ENCODE measurements around the gene GABRB1. TPM values are rescaled to one million over a fixed set of nuclear protein-coding genes. Genes with fewer than 3 reads are reported as not detected.

GABRB1 gene
- total and polyA plus RNA-seq, 2 experiments from 2014 or later, result not detected

GRCh38 chr4:47002580-47002979 is 28.8 kb upstream of the GABRB1 start:
- Histone ChIP-seq H3K4me3 (no peak overlapping the region), H3K79me2 (ENCODE audit: insufficient read depth) (no peaks in the 10 kb centered on the region), H3K9ac (no peak overlapping the region), H3K27ac (no peak overlapping the region), H3K27me3 (replicated peaks; ENCODE audit: insufficient read depth) (no peaks in the 10 kb centered on the region), H3K4me2 (ENCODE audit: unreplicated experiment) (no peak overlapping the region), H3K4me1 (ENCODE audit: insufficient read depth) (no peaks in the 10 kb centered on the region), H3K9me3 (ENCODE audit: low read depth) (no peaks in the 10 kb centered on the region), H3K9me2 (ENCODE audit: insufficient read depth) (no peaks in the 10 kb centered on the region), H4K20me1 (ENCODE audit: insufficient read depth) (no peaks in the 10 kb centered on the region), H3K36me3 (ENCODE audit: low read depth) (no peaks in the 10 kb centered on the region), H2AFZ (no peak overlapping the region), H3F3A (ENCODE audit: insufficient read depth) (no peaks in the 10 kb centered on the region)
- peak; percentile 22 for DNase-seq
- TF ChIP-seq EZH2phosphoT487 (IDR thresholded peaks at IDR 0.05; ENCODE audit: insufficient read depth, low read depth) (no peak), EZH2 (IDR thresholded peaks at IDR 0.05; ENCODE audit: insufficient read depth, poor library complexity, severe bottlenecking) (no peak)
- in situ Hi-C loops (cut with MboI), result no loop called here
- WGBS, 2 experiments (ENCODE audit: low coverage in 1 of 2, low lambda C conversion rate in 2 of 2, missing lambda C conversion rate in 2 of 2), result 9 to 24% methylated on average over 1 of the region's 1 CpG

DNA sequence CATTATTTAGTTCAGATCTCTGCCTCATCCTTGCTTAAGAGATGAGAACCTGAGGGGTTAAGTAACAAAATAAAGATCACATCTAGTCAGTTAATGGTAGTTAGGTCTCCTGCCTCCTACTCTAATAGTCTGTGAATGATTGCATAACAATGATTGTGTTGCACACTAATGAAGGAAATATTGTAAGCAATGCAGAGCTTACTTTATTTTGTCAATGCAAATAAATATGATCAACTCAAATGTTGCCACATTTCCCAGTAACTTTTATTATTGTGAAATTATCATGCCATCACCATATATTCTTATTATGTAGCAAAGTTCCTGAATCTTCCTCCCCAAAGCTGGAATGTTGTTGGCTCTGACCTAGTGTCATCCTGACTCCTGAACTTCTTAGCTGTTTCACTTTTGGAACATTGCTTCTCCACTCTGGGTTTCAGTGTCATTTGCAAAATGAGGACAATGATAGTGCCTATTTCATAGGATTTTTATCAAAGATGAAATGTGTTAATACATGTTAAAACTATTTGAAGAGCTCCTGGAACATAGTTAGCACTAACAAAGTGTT is 20.9 kb upstream of the GABRB1 start:
- TF ChIP-seq EZH2 (IDR thresholded peaks at IDR 0.05; ENCODE audit: insufficient read depth, poor library complexity, severe bottlenecking) (no peak), EZH2phosphoT487 (IDR thresholded peaks at IDR 0.05; ENCODE audit: insufficient read depth, low read depth) (no peak)
- no peaks in the 10 kb centered on the region for H3K4me1 ChIP-seq (ENCODE audit: insufficient read depth)
- no peaks in the 10 kb centered on the region for H3K9me3 ChIP-seq (ENCODE audit: low read depth)
- H3K27me3 ChIP-seq (replicated peaks; ENCODE audit: insufficient read depth), result no peaks in the 10 kb centered on the region
- H2AFZ ChIP-seq, result no peak overlapping the region
- in situ Hi-C loops (cut with MboI), result no loop called here
- DNase-seq, result no peak
- H3K36me3 ChIP-seq (ENCODE audit: low read depth), result no peaks in the 10 kb centered on the region
- H3K79me2 ChIP-seq (ENCODE audit: insufficient read depth), result no peaks in the 10 kb centered on the region
- no peaks in the 10 kb centered on the region for H4K20me1 ChIP-seq (ENCODE audit: insufficient read depth)
- no peaks in the 10 kb centered on the region for H3F3A ChIP-seq (ENCODE audit: insufficient read depth)
- no peak overlapping the region for H3K4me3 ChIP-seq
- H3K4me2 ChIP-seq (ENCODE audit: unreplicated experiment), result no peak overlapping the region
- no peaks in the 10 kb centered on the region for H3K9me2 ChIP-seq (ENCODE audit: insufficient read depth)
- no peak overlapping the region for H3K27ac ChIP-seq
- H3K9ac ChIP-seq, result no peak overlapping the region

GRCh38 chr4:47010912-47011446 is 20.4 kb upstream of the GABRB1 start:
- Histone ChIP-seq H3K27ac (no peak overlapping the region), H3K9me2 (ENCODE audit: insufficient read depth) (no peaks in the 10 kb centered on the region), H3K79me2 (ENCODE audit: insufficient read depth) (no peaks in the 10 kb centered on the region), H2AFZ (no peak overlapping the region), H3K36me3 (ENCODE audit: low read depth) (no peaks in the 10 kb centered on the region), H4K20me1 (ENCODE audit: insufficient read depth) (no peaks in the 10 kb centered on the region), H3K4me1 (ENCODE audit: insufficient read depth) (no peaks in the 10 kb centered on the region), H3K4me2 (ENCODE audit: unreplicated experiment) (no peak overlapping the region), H3F3A (ENCODE audit: insufficient read depth) (no peaks in the 10 kb centered on the region), H3K9me3 (ENCODE audit: low read depth) (no peaks in the 10 kb centered on the region), H3K9ac (no peak overlapping the region), H3K4me3 (no peak overlapping the region), H3K27me3 (replicated peaks; ENCODE audit: insufficient read depth) (no peaks in the 10 kb centered on the region)
- TF ChIP-seq EZH2 (IDR thresholded peaks at IDR 0.05; ENCODE audit: insufficient read depth, poor library complexity, severe bottlenecking) (no peak), EZH2phosphoT487 (IDR thresholded peaks at IDR 0.05; ENCODE audit: insufficient read depth, low read depth) (no peak)
- in situ Hi-C loops (cut with MboI), result no loop called here
- no peak for DNase-seq
- WGBS, 2 experiments (ENCODE audit: low coverage in 1 of 2, low lambda C conversion rate in 2 of 2, missing lambda C conversion rate in 2 of 2), result 0 to 3% methylated on average over 2 of the region's 2 CpGs

GRCh38 chr4:47012676-47013075 is 18.7 kb upstream of the GABRB1 start:
- H3K9ac ChIP-seq, result no peak overlapping the region
- H3K27me3 ChIP-seq (replicated peaks; ENCODE audit: insufficient read depth), result no peaks in the 10 kb centered on the region
- H3K9me3 ChIP-seq (ENCODE audit: low read depth), result no peaks in the 10 kb centered on the region
- H3K4me3 ChIP-seq, result no peak overlapping the region
- no peak overlapping the region for H3K4me2 ChIP-seq (ENCODE audit: unreplicated experiment)
- H3K36me3 ChIP-seq (ENCODE audit: low read depth), result no peaks in the 10 kb centered on the region
- TF ChIP-seq EZH2phosphoT487 (IDR thresholded peaks at IDR 0.05; ENCODE audit: insufficient read depth, low read depth) (no peak), EZH2 (IDR thresholded peaks at IDR 0.05; ENCODE audit: insufficient read depth, poor library complexity, severe bottlenecking) (no peak)
- H3K4me1 ChIP-seq (ENCODE audit: insufficient read depth), result no peaks in the 10 kb centered on the region
- H3K9me2 ChIP-seq (ENCODE audit: insufficient read depth), result no peaks in the 10 kb centered on the region
- H3K79me2 ChIP-seq (ENCODE audit: insufficient read depth), result no peaks in the 10 kb centered on the region
- H3K27ac ChIP-seq, result no peak overlapping the region
- no peaks in the 10 kb centered on the region for H4K20me1 ChIP-seq (ENCODE audit: insufficient read depth)
- H3F3A ChIP-seq (ENCODE audit: insufficient read depth), result no peaks in the 10 kb centered on the region
- DNase-seq, result no peak
- in situ Hi-C loops (cut with MboI), result no loop called here
- H2AFZ ChIP-seq, result no peak overlapping the region

GRCh38 chr4:47013373-47013772 is 18.0 kb upstream of the GABRB1 start:
- Histone ChIP-seq H3F3A (ENCODE audit: insufficient read depth) (no peaks in the 10 kb centered on the region), H3K36me3 (ENCODE audit: low read depth) (no peaks in the 10 kb centered on the region), H3K79me2 (ENCODE audit: insufficient read depth) (no peaks in the 10 kb centered on the region), H3K9me3 (ENCODE audit: low read depth) (no peaks in the 10 kb centered on the region), H3K4me1 (ENCODE audit: insufficient read depth) (no peaks in the 10 kb centered on the region), H4K20me1 (ENCODE audit: insufficient read depth) (no peaks in the 10 kb centered on the region), H3K4me3 (no peak overlapping the region), H3K9me2 (ENCODE audit: insufficient read depth) (no peaks in the 10 kb centered on the region), H3K27ac (no peak overlapping the region), H3K4me2 (ENCODE audit: unreplicated experiment) (no peak overlapping the region), H3K27me3 (replicated peaks; ENCODE audit: insufficient read depth) (no peaks in the 10 kb centered on the region), H2AFZ (no peak overlapping the region), H3K9ac (no peak overlapping the region)
- in situ Hi-C loops (cut with MboI), result no loop called here
- WGBS, 2 experiments (ENCODE audit: low coverage in 1 of 2, low lambda C conversion rate in 2 of 2, missing lambda C conversion rate in 2 of 2), result 7 to 13% methylated on average over 3 of the region's 3 CpGs
- no peak for DNase-seq
- TF ChIP-seq EZH2 (IDR thresholded peaks at IDR 0.05; ENCODE audit: insufficient read depth, poor library complexity, severe bottlenecking), result no peak
- no peak for TF ChIP-seq EZH2phosphoT487 (IDR thresholded peaks at IDR 0.05; ENCODE audit: insufficient read depth, low read depth)
